Progenitor cell of endocrine pancreas (in vitro differentiated cells): ENCODE results near the gene FLOT1. TPM values are rescaled to one million over a fixed set of nuclear protein-coding genes. Genes with fewer than 3 reads are reported as not detected.
A peak's percentile ranks its signal among the peaks of the same experiment; 100 is the strongest.

Source experiments
- DNase-seq: peaks from one replicate; pipeline ENCODE4 v3.0.0; 2021; ENCODE audit warnings: low spot score; ENCODE audit not compliant: unreplicated experiment
- H3K27ac Mint-ChIP-seq: 2 replicates; pipeline ENCODE4 v1.8.0; 2021; ENCODE audit warnings: mild to moderate bottlenecking, moderate library complexity, mixed read lengths
- H3K27me3 Mint-ChIP-seq: 2 replicates; pipeline ENCODE4 v1.8.0; 2021; ENCODE audit warnings: mixed read lengths
- H3K36me3 Mint-ChIP-seq: 2 replicates; pipeline ENCODE4 v1.8.0; 2022; ENCODE audit warnings: mixed read lengths; ENCODE audit not compliant: insufficient read depth
- H3K4me1 Mint-ChIP-seq: 2 replicates; pipeline ENCODE4 v1.8.0; 2021; ENCODE audit warnings: low read depth, mixed read lengths
- H3K4me3 Mint-ChIP-seq: 2 replicates; pipeline ENCODE4 v1.8.0; 2021; ENCODE audit warnings: low read depth, mild to moderate bottlenecking, moderate library complexity, mixed read lengths
- H3K9me3 Mint-ChIP-seq: 2 replicates; pipeline ENCODE4 v1.8.0; 2021; ENCODE audit warnings: low read depth, mixed read lengths
- CTCF ChIP-seq: fragments of 200-600 bp; sonication (generic); IDR thresholded peaks from one replicate; pipeline ENCODE4 v1.5.0; 2021; ENCODE audit warnings: antibody characterized with exemption, mild to moderate bottlenecking; ENCODE audit not compliant: unreplicated experiment
- long read RNA-seq: library from polyadenylated mRNA; unstranded; transcript quantifications from one replicate; pipeline ENCODE4 v2.0.0, GENCODE V29; 2020
- total RNA-seq: library from RNA; stranded (reverse); gene quantifications from 2 replicates; pipeline ENCODE4 v1.2.1, GENCODE V29; 2021

The FLOT1 gene, protein sequence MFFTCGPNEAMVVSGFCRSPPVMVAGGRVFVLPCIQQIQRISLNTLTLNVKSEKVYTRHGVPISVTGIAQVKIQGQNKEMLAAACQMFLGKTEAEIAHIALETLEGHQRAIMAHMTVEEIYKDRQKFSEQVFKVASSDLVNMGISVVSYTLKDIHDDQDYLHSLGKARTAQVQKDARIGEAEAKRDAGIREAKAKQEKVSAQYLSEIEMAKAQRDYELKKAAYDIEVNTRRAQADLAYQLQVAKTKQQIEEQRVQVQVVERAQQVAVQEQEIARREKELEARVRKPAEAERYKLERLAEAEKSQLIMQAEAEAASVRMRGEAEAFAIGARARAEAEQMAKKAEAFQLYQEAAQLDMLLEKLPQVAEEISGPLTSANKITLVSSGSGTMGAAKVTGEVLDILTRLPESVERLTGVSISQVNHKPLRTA
- total RNA-seq = 111 and 115 TPM in 2 replicates
- long read RNA-seq, transcript FLOT1-201 (13 exons, 1,912 nt) = major isoform, 74 of 130 reads
- long read RNA-seq, partial matches to known transcripts = 7 of 130 reads
- long read RNA-seq, other reads (novel, unspliced or antisense) = 49 of 130 reads

DNA sequence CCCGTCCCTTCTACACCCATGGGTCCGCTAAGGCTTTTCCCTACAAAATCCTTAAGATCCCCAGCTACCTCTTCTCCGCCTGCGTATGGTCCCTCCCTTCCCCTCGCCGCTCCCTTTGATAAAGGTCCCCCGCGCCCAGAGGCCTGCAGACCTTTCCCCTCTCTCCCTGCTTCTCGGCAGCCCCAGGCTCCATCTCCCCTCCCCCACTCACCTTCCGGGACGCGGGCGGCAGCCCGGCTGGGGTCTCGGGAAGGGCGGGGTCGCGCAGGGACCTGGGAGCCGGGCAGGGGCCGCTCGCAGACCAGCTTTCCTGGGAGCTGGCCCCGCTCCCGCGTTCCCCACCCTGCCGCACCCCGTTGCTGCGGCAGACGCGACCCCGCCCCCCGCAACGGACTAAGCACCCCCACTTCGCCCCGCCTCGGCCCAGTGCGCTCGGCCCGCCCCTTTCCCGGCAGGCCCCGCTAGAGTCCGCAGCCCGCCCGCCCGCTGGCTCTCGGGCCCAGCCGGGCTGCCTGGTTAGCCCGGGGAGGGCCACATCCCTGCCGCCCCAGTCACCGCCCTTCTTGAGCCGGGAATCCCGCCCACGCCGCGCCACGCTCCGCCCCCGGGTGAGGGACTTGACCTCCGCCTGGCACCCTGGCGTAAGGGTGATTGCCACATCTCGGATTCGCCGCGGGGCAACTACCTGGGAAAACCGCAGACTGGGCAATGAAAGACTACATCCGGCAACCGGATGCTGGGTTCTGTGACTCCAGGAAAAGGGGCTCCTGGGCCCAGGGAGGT lies at the start of gene FLOT1:
Gene FLOT1 (minus strand): TSS at position 372 of the 783 bp plus-strand sequence. CDS start 498 bp downstream, outside the sequence.
- DNase-seq = peak; percentile 83
- no peak for TF ChIP-seq CTCF
- Mint-ChIP-seq H3K27ac (peak within 1 kb of the TSS; percentile 93), H3K4me1 (peaks cover 23% of the 10 kb centered on the region), H3K36me3 (peaks cover 16% of the 10 kb centered on the region), H3K27me3 (no peaks in the 10 kb centered on the region), H3K4me3 (peak within 1 kb of the TSS; percentile 91), H3K9me3 (no peaks in the 10 kb centered on the region)

GRCh38 chr6:30790724-30791383 lies 48.4 kb upstream of the FLOT1 start:
- Mint-ChIP-seq H3K27ac (no peak overlapping the region), H3K4me1 (peaks cover 6% of the 10 kb centered on the region), H3K27me3 (peaks cover 4% of the 10 kb centered on the region), H3K36me3 (no peaks in the 10 kb centered on the region), H3K9me3 (no peaks in the 10 kb centered on the region), H3K4me3 (no peak overlapping the region)
- TF ChIP-seq CTCF = no peak
- no peak for DNase-seq

DNA sequence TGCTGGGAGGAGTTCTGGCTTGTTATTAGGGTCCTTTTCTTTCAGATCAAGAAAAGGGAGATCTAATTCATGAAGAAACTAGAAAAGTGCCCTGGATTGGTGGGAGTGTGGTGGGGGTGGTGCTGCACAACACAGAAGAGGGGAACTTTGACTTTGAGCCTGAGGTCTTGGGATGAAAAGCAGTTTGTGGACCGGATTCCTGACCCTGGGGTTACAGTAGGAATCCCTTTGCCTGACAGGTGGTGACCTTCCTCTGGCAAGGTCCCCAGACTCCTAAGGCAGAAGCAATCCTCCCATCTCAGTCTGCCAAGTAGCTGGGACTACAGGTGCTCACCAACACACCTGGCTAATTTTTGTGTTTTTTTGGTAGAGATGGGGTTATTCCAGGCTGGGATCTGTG lies 47.1 kb upstream of the FLOT1 start:
- TF ChIP-seq CTCF = no peak
- H3K9me3 Mint-ChIP-seq = peaks cover 4% of the 10 kb centered on the region
- no peaks in the 10 kb centered on the region for H3K36me3 Mint-ChIP-seq
- no peak overlapping the region for H3K27ac Mint-ChIP-seq
- peaks cover 6% of the 10 kb centered on the region for H3K4me1 Mint-ChIP-seq
- DNase-seq = no peak
- peaks cover 4% of the 10 kb centered on the region for H3K27me3 Mint-ChIP-seq
- no peak overlapping the region for H3K4me3 Mint-ChIP-seq

GRCh38 chr6:30787954-30788353 lies 45.5 kb upstream of the FLOT1 start:
- peaks cover 4% of the 10 kb centered on the region for H3K27me3 Mint-ChIP-seq
- peaks cover 4% of the 10 kb centered on the region for H3K9me3 Mint-ChIP-seq
- H3K4me3 Mint-ChIP-seq = no peak overlapping the region
- no peak for TF ChIP-seq CTCF
- H3K27ac Mint-ChIP-seq = no peak overlapping the region
- H3K36me3 Mint-ChIP-seq = no peaks in the 10 kb centered on the region
- DNase-seq = no peak
- H3K4me1 Mint-ChIP-seq = peaks cover 6% of the 10 kb centered on the region

GRCh38 chr6:30782425-30783014 lies 40.0 kb upstream of the FLOT1 start:
- no peak for TF ChIP-seq CTCF
- no peak for DNase-seq
- Mint-ChIP-seq H3K4me1 (peaks cover 27% of the 10 kb centered on the region), H3K27me3 (no peaks in the 10 kb centered on the region), H3K27ac (peak overlapping the region; percentile 46), H3K9me3 (peaks cover 4% of the 10 kb centered on the region), H3K4me3 (no peak overlapping the region), H3K36me3 (no peaks in the 10 kb centered on the region)
